GM12878 (cell line): ENCODE measurements around the gene CDH4.

Source experiments
- BCL11A ChIP-seq: IDR thresholded peaks from 2 replicates; pipeline ENCODE4 v1.6.1; 2011; ENCODE audit warnings: low read depth, low read length
- CBX3 ChIP-seq: fragments of 200-600 bp; sonication (generic); IDR thresholded peaks from 2 replicates; pipeline ENCODE4 v1.6.1; 2016; ENCODE audit warnings: low read depth, borderline replicate concordance
- CREM ChIP-seq: IDR thresholded peaks from 2 replicates; pipeline ENCODE4 v1.6.1; 2014; ENCODE audit warnings: antibody characterized with exemption, low read depth
- POLR2A ChIP-seq: IDR thresholded peaks from 2 replicates; pipeline ENCODE4 v1.6.1; 2011; ENCODE audit warnings: low read depth, mild to moderate bottlenecking, low read length
- SP1 ChIP-seq: IDR thresholded peaks from one replicate; pipeline ENCODE4 v1.6.1; 2011; ENCODE audit warnings: low read depth, low read length
- TF ChIP-seq, protein P1 (sequence below), 3 experiments: IDR thresholded peaks in 2 of 3; conservative IDR thresholded peaks in 1 of 3; 2 replicates each; pipeline ENCODE4 v1.5.1; 2011; ENCODE audit warnings: low read depth in 3 of 3, low read length in 3 of 3, mild to moderate bottlenecking in 3 of 3, control low read depth in 2 of 3, moderate library complexity in 2 of 3, inconsistent platforms in 1 of 3, mixed read lengths in 1 of 3; ENCODE audit not compliant: control insufficient read depth in 2 of 3, insufficient read depth in 1 of 3; ENCODE audit errors: extremely low read depth in 1 of 3
- TF ChIP-seq, protein P2 (sequence below): fragments of 450-650 bp; IDR thresholded peaks from 2 replicates; pipeline ENCODE4 v1.6.1; 2017; ENCODE audit warnings: mild to moderate bottlenecking

DNA sequence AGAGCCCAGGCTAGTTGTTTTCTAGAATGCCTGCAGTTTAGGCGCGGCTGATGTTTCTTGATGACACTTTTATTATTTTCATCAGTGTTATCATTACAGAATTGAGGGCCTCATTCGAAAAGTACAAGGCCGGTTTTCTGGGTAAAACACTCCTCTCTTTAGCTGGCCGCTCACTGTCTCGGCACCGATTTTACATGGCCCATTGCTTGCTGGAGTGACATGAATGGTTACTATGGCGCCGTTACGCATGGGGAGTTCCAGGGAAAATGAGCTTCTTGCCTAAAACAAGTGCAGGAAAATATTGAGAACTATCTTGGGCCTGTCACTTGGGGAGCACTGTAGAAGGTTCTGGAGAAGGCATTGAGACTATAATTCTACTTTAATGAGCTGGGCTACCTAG is 317.8 kb downstream of the CDH4 start:
- no peak for TF ChIP-seq CBX3
- no peak for TF ChIP-seq BCL11A
- TF ChIP-seq, protein P1, sequence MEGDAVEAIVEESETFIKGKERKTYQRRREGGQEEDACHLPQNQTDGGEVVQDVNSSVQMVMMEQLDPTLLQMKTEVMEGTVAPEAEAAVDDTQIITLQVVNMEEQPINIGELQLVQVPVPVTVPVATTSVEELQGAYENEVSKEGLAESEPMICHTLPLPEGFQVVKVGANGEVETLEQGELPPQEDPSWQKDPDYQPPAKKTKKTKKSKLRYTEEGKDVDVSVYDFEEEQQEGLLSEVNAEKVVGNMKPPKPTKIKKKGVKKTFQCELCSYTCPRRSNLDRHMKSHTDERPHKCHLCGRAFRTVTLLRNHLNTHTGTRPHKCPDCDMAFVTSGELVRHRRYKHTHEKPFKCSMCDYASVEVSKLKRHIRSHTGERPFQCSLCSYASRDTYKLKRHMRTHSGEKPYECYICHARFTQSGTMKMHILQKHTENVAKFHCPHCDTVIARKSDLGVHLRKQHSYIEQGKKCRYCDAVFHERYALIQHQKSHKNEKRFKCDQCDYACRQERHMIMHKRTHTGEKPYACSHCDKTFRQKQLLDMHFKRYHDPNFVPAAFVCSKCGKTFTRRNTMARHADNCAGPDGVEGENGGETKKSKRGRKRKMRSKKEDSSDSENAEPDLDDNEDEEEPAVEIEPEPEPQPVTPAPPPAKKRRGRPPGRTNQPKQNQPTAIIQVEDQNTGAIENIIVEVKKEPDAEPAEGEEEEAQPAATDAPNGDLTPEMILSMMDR (IDR thresholded peaks at IDR 0.05 in 2 of 3, conservative IDR thresholded peaks at IDR 0.05 in 1 of 3; ENCODE audit: control insufficient read depth in 2 of 3, extremely low read depth in 1 of 3, insufficient read depth in 1 of 3, low read depth in 3 of 3, low read length in 3 of 3): no peak
- TF ChIP-seq POLR2A: no peak
- no peak for TF ChIP-seq SP1
- TF ChIP-seq CREM: no peak
- TF ChIP-seq, protein P2, sequence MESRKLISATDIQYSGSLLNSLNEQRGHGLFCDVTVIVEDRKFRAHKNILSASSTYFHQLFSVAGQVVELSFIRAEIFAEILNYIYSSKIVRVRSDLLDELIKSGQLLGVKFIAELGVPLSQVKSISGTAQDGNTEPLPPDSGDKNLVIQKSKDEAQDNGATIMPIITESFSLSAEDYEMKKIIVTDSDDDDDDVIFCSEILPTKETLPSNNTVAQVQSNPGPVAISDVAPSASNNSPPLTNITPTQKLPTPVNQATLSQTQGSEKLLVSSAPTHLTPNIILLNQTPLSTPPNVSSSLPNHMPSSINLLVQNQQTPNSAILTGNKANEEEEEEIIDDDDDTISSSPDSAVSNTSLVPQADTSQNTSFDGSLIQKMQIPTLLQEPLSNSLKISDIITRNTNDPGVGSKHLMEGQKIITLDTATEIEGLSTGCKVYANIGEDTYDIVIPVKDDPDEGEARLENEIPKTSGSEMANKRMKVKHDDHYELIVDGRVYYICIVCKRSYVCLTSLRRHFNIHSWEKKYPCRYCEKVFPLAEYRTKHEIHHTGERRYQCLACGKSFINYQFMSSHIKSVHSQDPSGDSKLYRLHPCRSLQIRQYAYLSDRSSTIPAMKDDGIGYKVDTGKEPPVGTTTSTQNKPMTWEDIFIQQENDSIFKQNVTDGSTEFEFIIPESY: no peak
